GM10266 (cell line): ENCODE results near the gene ASTN2.
A peak's percentile ranks its signal among the peaks of the same experiment; 100 is the strongest.

Experiments used
- DNase-seq: peaks from one replicate; pipeline ENCODE4 v3.0.0; 2012; ENCODE audit errors: extremely low spot score
- CTCF ChIP-seq: IDR thresholded peaks from 2 replicates; pipeline ENCODE4 v1.5.1; 2012; ENCODE audit warnings: mild to moderate bottlenecking, low read depth; ENCODE audit not compliant: control insufficient read depth, insufficient read depth; ENCODE audit errors: missing control alignments

Gene ASTN2

GRCh38 chr9:117000196-117000723 is 414.6 kb downstream of the ASTN2 start:
- no peak for DNase-seq
- TF ChIP-seq CTCF, result no peak

GRCh38 chr9:116998305-116998704 is 416.6 kb downstream of the ASTN2 start:
- TF ChIP-seq CTCF, result no peak
- DNase-seq, result peak; percentile 27

- no peak for DNase-seq
- TF ChIP-seq CTCF, result no peak
These were observed 422.0 kb downstream of the ASTN2 start for GRCh38 chr9:116992865-116993264.

- TF ChIP-seq CTCF, result no peak
- DNase-seq, result no peak
These were observed 423.8 kb downstream of the ASTN2 start for GRCh38 chr9:116991051-116991450.

GRCh38 chr9:116990592-116990991 is 424.3 kb downstream of the ASTN2 start:
- TF ChIP-seq CTCF, result no peak
- DNase-seq, result no peak

- no peak for DNase-seq
- TF ChIP-seq CTCF, result no peak
These were observed 427.0 kb downstream of the ASTN2 start for GRCh38 chr9:116987721-116988485.

GRCh38 chr9:116986015-116986414 is 428.8 kb downstream of the ASTN2 start:
- DNase-seq, result no peak
- no peak for TF ChIP-seq CTCF
